GM18868 (cell line): ENCODE measurements around the gene RHEX.
"Not testable (repeated sequence)": the region's sequence is repeated elsewhere in the genome, so short reads cannot be mapped to it uniquely, and the experiment has no call there.

Source experiments
- ATAC-seq: cut with Tn5 transposase; IDR thresholded peaks from one replicate; pipeline ENCODE4 v1.9.1; 2021; ENCODE audit warnings: mild to moderate bottlenecking, moderate library complexity; ENCODE audit not compliant: unreplicated experiment

Gene RHEX

DNA sequence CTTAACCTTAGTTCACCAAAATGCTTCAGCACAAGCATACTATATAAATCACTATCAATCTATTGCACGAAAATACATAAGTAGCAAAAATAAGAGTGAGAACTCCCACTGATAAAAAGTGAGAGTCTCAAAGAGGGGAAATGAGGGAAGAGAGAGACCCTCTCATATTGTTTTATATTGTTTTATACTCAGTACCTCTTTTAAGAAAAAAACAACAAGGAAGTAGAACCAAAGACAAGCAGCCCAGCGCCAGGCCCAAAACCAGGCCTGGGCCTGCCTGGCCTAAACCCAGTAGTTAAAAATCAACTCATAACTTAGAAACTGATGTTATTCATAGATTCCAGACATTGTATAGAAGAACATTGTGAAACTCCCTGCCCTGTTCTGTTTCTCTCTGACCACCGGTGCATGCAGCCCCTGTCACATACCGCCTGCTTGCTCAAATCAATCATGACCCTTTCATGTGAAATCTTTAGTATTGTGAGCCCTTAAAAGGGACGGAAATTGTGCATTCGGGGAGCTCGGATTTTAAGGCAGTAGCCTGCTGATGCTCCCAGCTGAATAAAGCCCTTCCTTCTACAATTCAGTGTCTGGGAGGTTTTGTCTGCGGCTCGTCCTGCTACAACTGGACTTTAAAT lies 5.4 kb downstream of the RHEX start:
- ATAC-seq: not testable (repeated sequence)

DNA sequence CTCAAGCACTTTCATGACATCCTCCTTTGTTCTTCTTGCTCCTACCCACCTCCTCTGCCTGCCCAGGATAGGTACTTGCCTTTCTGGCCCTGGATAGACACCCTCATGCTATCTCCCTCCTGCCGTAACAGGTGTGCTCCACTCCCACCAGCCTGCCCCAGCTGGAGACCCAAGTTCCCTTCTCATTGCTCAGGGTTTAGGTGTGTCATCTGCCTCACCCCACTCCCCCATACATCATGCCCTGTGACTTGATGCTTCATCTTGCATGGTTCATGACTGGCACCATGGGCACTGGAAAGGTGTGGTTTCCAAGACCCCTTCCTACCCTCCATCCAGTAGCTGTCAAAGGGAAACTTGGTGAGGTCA lies 5.9 kb downstream of the RHEX start:
- ATAC-seq: no peak

DNA sequence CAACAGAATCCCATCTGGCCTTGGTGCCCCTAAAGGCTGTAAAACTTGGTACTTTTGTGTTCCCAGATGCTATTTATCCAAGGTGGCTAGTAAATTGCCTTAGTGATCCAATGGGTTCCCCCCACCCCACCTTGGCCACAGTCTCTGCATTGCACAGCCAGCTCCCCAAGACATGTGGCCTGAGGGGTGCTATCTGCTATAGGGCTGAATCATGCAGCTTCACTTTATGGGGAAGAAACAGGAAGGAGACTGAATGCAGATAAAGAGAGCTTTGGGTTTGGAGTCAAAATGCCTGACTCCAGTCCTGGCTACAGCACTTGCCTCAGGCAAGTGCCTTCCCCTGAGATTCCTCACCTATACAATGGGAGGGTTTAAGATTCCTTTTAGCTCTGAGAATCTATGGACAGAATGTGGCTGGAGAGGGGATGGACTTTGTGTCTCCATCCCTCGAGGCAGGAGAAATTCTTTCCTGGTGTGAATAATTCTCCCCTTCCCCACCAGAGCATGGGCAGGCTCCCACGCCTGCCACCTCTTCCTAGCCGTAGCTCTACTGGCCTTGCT lies 6.5 kb downstream of the RHEX start:
- ATAC-seq: no peak

DNA sequence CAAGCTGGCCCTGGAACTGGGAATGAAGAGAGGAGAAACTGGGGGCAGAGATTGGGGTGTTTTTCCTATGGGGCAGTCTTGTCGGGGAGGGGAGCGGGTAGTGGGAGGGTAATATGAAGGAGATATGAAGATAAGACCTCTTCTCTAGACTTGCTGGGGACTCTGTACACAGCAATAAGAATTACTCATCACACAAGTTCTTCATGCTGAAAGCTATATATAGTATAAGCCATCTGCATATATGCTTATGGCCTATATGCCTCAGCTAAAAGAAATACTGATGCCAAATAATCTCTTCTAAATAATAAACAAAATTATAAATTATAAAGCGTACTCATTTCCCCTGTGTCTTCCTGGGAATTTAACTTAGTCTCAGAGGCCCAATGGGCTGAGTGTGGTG lies 7.9 kb downstream of the RHEX start:
- no peak for ATAC-seq

DNA sequence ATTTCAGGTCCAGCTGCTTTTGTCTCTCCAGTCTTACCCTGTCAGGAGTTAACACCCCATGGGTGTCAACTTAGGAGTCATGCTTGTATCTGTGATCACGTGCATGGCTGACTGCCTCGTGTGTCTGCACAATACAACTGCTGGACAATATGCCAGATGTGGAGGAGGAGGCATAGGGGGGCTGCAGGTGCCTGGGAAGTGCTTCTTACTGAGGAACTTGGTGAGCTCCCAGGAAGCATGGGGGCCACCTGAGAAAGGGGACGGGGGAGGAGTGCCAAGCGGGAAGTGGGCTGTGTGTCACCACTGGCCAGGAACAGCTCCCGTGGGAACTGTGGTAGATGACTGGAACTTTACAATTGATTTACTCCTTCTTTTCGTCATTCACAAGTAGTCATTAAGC lies 9.5 kb downstream of the RHEX start:
- no peak for ATAC-seq

DNA sequence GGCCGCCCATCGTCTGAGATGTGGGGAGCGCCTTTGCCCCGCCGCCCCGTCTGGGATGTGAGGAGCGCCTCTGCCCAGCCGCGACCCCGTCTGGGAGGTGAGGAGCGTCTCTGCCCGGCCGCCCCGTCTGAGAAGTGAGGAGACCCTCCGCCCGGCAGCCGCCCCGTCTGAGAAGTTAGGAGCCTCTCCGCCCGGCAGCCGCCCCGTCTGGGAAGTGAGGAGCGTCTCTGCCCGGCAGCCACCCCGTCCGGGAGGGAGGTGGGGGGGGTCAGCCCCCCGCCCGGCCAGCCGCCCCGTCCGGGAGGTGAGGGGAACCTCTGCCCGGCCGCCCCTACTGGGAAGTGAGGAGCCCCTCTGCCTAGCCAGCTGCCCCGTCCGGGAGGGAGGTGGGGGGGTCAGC lies 11.0 kb downstream of the RHEX start:
- ATAC-seq: not testable (repeated sequence)

DNA sequence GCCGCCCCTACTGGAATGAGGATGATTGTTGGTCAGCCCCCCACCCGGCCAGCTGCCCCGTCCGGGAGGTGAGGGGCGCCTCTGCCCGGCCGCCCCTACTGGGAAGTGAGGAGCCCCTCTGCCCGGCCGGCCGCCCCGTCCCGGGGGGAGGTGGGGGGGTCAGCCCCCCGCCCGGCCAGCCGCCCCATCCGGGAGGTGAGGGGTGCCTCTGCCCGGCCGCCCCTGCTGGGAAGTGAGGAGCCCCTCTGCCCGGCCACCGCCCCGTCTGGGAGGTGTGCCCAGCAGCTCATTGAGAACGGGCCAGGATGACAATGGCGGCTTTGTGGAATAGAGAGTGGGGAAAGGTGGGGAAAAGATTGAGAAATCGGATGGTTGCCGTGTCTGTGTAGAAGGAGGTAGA lies 11.5 kb downstream of the RHEX start:
- ATAC-seq: not testable (repeated sequence)

DNA sequence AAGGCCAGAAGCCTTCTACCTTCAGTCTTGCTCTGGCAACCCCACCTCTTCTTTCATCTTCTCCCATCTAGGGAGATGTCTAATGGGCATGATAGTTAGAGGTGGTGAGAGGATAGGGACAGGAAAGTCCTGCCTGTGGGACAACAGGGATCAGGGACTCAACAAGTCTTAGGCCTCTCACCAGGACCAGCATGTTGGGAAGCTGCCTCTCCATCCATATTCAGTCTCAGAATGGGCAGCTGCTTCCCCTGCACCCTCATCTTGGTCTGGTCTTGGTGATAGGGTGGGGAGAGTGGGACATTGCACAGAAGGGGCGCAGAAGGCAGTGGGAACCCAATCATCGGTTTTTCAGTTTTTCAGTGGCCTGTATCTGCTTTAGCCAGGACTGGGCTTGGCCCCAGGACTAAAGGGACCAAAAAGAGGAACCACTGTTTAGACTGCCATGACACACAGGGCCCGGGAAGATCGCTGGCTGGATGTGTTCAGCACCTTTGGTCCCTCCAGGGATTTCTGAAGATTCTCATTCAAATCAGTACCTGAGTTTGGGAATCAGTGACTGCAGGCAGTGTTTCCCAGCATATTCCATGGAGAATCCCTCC lies 12.7 kb downstream of the RHEX start:
- ATAC-seq: no peak

DNA sequence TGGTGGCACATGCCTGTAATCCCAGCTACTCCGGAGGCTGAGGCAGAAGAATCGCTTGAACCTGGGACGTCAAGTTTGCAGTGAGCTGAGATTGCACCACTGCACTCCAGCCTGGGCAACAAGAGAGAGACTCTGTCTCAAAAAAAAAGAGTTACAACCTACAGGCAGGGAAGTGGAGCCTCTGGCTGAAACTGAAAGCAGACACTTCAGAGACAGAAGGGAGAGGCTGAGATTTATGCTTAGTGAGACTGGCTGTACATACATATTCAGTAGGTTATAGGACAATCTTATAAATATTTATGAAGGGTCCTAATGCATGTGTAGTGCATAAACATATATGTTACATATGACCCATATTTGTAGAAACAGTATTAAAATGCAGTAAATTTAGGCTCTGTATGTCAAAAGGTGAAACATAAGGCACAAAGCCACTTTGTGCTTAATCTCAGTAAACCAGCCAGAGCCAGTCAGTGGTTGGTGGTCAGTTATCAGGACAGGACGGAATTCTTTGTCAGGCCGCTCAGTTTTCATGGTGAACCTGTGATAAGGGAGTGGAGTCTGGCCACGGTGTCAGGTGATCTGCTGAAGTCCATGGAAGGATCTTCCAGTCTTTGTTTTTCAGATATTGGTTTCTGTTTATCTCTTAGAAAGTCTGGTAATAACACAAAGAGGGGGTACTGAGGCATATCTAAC lies 13.7 kb downstream of the RHEX start:
- peak; percentile 69 for ATAC-seq

DNA sequence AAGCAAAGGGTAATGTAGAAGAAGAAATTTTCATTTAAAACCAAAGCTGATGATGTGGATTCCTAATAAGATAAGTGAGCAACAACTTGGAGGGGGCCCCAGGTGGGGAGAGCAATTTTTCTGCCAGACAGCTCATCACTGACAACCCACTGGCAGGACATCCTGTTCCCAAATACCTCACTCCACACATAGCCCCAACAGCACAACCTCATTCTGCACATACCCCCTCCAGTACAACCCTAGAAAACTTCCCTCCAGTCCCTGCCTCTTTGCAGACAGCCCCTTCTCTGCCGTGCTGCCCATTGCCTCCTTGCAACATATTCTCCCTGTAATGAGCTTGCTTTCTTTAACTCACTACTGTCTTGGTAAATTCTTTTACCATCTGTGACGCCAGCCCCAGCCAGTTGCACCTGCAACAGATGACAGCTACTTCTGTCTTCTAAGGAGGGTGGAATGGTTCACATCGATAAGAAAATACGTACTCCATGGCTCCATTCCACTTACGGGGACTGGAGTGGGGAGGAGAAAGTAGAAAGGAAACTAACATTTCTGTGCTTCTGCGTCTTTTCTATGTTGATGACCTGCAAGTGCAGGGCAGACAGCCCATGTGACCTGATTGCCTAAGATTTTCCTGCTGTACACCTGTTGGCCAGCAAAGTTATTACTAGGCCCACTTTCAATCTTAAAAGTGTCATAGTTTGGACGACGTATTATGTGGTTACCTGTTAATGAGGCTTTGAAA lies 14.7 kb downstream of the RHEX start:
- no peak for ATAC-seq

DNA sequence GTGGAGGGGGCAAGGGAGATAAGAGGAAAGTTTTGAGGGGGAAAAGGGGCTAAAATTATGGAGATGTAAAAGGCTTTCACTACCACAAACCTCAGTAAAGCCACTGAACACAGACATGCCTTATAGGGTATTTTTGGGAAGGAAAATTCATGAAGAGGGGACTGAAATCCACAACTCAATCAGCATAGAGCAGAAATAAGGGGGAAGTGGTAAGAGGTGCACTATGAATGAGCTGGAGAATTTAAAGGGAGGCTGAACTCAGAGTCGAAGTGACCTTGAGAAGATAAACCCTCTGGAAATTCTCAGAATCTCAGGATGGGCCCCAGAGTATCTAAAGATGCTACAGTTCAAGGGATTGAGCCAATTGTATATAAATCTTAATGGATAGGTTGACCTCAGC lies 15.3 kb downstream of the RHEX start:
- ATAC-seq: no peak

DNA sequence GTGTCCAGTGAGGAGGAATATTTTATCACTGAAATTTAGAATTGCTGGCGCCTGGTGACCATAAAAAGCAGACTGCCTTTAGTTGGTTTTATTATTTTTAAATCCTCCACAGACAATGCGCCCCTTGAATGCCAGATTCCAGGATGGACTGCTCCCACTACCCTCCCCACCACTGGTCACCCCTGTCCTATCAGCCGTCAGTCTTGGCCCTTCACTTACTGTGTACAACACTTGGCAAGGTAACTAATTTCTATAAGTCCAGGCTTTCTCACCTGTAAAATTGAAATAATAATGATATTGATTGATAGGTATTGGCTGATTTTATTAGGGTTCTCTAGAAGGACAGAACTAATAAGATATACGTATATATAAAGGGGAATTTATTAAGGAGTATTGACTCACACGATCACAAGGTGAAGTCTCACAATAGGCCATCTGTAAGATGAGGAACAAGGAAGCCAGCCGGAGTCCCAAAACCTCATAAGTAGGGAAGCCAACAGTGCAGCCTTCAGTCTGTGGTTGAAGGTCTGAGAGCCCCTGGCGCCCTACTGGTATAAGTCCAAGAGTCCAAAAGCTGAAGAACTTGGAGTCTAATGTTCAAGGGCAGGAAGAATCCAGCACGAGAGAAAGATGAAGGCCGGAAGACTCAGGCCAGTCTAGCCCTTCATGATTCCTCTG lies 17.8 kb downstream of the RHEX start:
- no peak for ATAC-seq

DNA sequence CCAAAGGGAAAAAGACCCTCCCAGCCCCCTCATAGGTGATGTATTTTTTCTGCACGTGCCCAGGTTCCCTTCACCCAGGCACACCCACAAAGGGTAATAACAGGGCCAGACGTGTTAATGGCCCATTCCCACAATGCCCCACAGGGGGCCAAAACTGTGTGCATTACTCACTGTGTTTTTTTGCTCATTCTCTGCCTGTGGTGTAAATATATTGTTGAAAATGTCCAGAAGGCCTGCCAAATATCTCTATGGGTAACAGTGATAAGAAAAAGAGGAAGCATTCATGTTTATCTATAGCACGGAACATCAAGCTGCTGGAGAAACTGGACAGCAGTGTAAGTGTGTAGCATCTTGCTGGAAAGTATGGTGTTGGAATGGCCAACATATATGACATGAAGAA lies 21.9 kb downstream of the RHEX start:
- ATAC-seq: no peak

DNA sequence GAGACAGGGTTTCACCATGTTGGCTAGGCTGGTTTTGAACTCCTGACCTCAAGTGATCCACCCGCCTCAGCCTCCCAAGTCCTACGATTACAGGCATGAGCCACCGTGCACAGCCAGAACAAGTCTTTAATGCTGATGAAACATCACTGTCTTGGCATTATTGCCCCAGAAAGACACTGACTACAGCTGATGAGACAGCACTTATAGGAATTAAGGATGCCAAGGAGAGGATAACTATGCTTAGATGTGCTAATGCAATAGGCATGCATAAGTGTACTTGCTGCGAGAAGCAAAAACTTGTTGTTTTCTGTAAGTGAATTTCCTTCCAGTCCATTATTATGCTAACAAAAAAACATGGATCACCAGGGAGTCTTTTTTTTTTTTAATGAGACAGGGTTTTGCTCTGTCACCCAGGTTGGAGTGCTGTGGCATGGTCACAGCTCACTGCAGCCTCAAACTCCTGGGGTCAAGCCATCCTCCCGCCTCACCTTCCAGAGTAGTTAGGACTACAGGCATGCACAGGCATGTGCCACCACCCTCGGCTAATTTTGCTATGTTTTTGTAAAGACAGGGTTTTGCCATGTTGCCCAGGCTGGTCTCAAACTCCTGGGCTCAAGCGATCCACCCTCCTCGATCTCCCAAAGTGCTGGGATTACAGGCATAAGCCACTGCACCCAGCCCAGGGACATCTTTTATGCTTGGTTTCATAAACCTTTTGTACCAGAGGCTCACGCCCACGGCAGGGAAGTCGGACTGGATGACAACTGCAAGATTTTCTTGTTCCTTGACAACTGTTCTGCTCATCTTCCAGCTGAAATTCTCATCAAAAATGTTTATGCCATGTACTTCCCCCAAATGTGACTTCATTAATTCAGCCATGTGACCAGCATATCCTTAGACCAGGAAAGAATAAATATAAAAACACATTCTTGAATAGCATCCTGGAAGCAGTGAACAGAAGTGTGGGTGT lies 23.1 kb downstream of the RHEX start:
- ATAC-seq: no peak

DNA sequence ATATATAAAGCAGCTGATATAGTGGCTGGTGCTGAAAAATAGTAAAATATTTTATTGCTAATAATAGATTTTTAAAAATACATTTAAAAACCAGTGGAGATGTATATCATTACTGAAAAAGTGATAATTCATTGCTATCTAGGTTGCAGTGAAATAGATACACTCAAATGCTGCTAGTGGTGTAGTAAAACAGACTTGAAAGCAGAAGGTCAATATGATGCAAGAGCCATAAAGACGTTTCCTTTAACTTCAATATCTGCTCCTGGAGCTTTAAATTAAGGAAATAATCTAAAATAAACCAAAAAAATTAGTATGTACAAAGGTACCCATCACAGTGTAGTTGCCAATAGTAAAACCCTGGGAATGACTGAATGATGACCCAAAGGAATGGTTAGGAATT lies 26.2 kb downstream of the RHEX start:
- ATAC-seq: no peak

DNA sequence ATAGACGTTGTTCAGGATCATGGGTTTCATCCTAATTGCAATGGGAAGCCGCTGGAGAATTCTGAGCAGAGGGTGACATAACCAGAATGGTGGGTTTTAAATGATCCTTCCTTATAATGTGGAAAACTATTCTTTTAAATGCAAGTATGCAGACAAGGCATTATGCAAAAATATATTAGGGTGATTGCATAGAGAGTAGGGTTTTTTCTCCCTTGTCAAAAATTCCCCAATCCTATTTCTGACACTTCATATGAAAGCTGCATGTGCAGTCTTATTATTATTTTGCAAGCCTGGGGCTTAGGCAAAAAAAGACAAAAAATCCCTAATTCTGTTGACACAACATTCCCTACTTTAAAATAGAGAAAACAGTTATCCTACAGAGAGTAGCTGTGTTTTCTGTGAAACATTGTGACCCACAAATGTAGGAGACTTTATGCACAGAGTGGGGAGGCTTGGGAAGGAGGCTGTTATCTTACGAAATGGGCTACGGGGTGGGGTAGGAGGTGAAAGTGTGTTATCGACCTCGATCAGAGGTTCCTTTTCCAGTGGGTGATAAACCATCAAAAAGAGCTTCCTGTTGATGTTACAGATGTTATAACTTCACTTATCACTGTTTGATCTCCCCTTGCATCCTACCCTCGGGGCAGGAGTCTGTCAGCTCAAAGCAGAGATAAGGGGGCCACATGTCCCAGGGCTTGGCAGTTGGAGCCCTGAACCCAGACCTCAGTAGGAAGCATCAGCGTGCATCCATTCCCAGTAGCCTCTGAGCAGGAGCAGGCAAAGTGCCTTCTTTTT lies 27.2 kb downstream of the RHEX start:
- ATAC-seq: no peak

DNA sequence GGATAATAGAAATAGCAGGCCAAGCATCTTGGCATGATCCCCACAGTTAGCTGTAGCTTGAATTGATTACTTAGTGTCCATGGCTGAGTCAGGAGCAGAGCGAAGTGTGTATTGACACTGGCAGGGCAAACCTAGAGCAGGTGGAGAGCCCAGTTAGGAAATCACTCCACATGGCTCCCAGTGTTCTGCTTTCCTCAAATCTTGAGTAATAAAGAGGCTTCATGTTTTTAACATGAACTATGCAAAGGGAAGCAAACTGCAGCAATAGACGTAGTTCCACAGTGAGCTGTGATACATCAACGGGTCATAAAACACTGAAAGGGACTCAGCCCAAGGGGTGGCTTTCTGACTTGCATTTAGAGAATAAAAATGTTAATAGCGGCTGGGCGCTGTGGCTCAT lies 28.9 kb downstream of the RHEX start:
- ATAC-seq: no peak

DNA sequence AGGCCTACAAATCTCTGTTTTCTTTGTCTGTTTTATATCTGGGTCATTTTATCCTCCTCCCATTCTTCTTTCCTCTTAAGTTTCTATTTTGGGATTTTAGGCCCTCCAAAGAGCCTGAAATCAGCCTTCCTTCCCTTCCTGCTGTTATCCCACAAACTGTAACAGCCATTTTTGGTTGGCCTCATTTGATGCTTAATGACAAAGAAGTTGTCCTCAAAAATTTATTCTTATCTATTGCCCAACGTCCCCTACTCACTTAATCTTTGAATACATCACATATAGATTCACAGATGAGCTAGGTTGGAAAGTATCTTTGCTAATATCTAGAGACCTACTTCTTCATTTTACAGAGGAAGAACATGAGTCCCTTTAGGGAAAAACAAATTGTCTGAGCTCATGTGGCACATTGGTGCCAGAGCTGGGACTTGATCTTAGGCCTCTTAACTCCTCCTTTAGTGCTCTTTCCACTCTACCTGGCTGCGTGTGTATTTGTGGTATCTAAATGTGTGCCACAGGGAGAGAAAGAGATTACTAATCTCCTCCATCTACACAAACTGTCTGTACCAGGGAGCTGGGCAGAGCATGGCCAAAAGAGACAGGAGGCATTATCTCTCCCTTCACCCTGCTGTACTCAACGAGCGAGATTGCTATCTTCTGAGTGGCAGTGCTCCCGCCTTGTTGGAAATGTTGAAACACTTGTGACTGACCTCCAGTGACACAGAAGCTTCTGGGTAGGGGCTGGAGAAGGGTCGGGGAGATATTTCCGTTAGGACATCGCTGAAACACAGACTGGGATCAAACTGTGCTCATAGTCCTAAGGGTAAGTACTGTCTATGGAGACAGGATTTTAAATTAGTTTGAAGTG lies 30.1 kb downstream of the RHEX start:
- ATAC-seq: no peak
